Testis (tissue), 3 donors: ENCODE data around the gene GALNT12. TPM values are rescaled to one million over a fixed set of nuclear protein-coding genes. Genes with fewer than 3 reads are reported as not detected.

ENCODE experiments used
- DNase-seq: peaks from one replicate; pipeline ENCODE4 v3.0.0-alpha.2; 2019
- H3K27ac ChIP-seq, 2 donors: fragments of 200-600 bp; sonication (generic); one replicate each; pipeline ENCODE4 v1.5.1; 2019
- H3K27me3 ChIP-seq: fragments of 200-600 bp; sonication (generic); one replicate; pipeline ENCODE4 v1.5.1; 2019
- H3K36me3 ChIP-seq: fragments of 200-600 bp; sonication (generic); one replicate; pipeline ENCODE4 v1.5.1; 2017; ENCODE audit warnings: low read depth; ENCODE audit errors: missing control alignments
- H3K4me1 ChIP-seq: fragments of 200-600 bp; sonication (generic); one replicate; pipeline ENCODE4 v1.5.1; 2019
- H3K4me3 ChIP-seq, 2 donors: fragments of 200-600 bp; sonication (generic); one replicate each; pipeline ENCODE4 v1.5.1; 2017 to 2019
- H3K9me3 ChIP-seq: fragments of 200-600 bp; sonication (generic); one replicate; pipeline ENCODE4 v1.5.1; 2017
- POLR2A ChIP-seq: fragments of 450-650 bp; IDR thresholded peaks from one replicate; pipeline ENCODE4 v1.6.1; 2017; ENCODE audit warnings: antibody characterized with exemption, mild to moderate bottlenecking, moderate library complexity
- WGBS, 2 donors: methylation state at CpG; one replicate each; pipeline ENCODE4 v1.1.5; 2018; 5-methylcytosine and 5-hydroxymethylcytosine counted together
- intact Hi-C: fragments of 100-400 bp; cut with DNase I; formaldehyde crosslinking; loops from one replicate; pipeline ENCODE4 v1.15.1; 2023; ENCODE audit warnings: low total_unique reads
- polyA plus RNA-seq: library from polyadenylated mRNA; stranded (reverse); fragments of 350-450 nt; fragmentation: Illumina TruSeq; extraction: RNeasy Lipid Tissue Mini Kit (QIAGEN cat#74804); gene quantifications from one replicate; pipeline ENCODE4 v1.2.3, GENCODE V29; 2014; ENCODE audit warnings: low read depth, low replicate concordance; ENCODE audit not compliant: insufficient read depth
- total RNA-seq, 2 donors: library from RNA; depleted of rRNA; stranded (reverse); fragments of >200 nt; gene quantifications; one replicate each; pipeline ENCODE4 v1.2.3, GENCODE V29; 2016
- TF ChIP-seq, protein P1 (sequence below), 3 experiments: fragments of 450-650 bp in 2 of 3; fragments of 200-600 bp in 1 of 3; sonication (generic) in 1 of 3; IDR thresholded peaks; one replicate each; pipeline ENCODE4 v1.5.1; 2016 to 2019; ENCODE audit warnings: antibody characterized with exemption in 3 of 3, mild to moderate bottlenecking in 2 of 3, moderate library complexity in 1 of 3

GALNT12 gene
- total and polyA plus RNA-seq, 3 donors from 2014 or later = 6.9 to 8.0 (median 7.5) TPM

DNA sequence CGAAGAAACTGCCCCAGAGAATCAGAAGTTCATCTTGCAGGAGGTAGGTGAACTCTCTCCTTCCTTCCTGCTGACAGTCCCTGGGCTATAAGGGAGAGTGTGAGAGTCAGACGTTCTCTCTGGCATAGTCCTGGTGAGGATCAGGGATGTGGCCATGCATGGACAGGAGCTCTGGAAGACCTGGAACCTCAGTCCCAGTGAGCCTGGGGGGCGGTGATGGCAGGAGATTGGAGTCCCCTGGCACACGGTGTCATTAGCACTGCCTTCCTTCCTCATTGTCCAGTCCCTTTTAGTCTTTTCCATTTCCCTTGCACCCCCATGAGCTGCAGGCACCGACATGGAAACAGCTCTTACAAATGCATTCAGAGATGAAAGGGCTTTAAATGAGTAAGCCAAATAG lies 38.6 kb downstream of the GALNT12 start:
- H3K36me3 ChIP-seq = no peaks in the 10 kb centered on the region
- TF ChIP-seq, protein P1, sequence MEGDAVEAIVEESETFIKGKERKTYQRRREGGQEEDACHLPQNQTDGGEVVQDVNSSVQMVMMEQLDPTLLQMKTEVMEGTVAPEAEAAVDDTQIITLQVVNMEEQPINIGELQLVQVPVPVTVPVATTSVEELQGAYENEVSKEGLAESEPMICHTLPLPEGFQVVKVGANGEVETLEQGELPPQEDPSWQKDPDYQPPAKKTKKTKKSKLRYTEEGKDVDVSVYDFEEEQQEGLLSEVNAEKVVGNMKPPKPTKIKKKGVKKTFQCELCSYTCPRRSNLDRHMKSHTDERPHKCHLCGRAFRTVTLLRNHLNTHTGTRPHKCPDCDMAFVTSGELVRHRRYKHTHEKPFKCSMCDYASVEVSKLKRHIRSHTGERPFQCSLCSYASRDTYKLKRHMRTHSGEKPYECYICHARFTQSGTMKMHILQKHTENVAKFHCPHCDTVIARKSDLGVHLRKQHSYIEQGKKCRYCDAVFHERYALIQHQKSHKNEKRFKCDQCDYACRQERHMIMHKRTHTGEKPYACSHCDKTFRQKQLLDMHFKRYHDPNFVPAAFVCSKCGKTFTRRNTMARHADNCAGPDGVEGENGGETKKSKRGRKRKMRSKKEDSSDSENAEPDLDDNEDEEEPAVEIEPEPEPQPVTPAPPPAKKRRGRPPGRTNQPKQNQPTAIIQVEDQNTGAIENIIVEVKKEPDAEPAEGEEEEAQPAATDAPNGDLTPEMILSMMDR (IDR thresholded peaks at IDR 0.05) = no peak
- TF ChIP-seq POLR2A = no peak
- DNase-seq = no peak
- no peak overlapping the region for H3K27ac ChIP-seq
- H3K27me3 ChIP-seq = no peaks in the 10 kb centered on the region
- peaks cover 4% of the 10 kb centered on the region for H3K4me1 ChIP-seq
- intact Hi-C loops = loop anchor here (10.0 kb wide), 1 partner anchor 299 kb away; no protein-coding TSS in a partner anchor
- 86 to 96% methylated on average over 5 of the region's 5 CpGs for WGBS, 2 donors
- no peak overlapping the region for H3K4me3 ChIP-seq
- H3K9me3 ChIP-seq = no peaks in the 10 kb centered on the region

DNA sequence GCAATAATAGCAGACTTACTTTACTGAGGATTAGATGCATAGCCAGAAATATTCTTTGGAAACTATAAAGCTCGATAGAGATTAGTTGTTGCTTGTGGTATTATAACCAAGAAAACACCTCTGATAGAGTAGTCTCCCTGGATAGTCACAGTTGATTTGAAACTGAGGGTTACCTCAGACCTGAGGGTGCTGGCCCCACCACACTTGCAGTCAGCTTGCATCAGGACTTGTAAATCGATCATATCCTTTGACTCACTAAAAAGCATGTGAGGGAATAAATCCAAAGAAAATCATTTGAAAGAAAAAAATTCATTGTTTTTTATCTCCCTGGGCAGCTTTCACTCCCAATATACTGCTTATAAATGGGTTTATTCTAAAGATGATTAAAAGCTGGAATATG lies 39.4 kb downstream of the GALNT12 start:
- WGBS, 2 donors = 86 to 88% methylated on average over 2 of the region's 2 CpGs
- TF ChIP-seq, protein P1 (IDR thresholded peaks at IDR 0.05) = no peak
- no peak for TF ChIP-seq POLR2A
- Histone ChIP-seq H3K4me3 (no peak overlapping the region), H3K4me1 (peaks cover 4% of the 10 kb centered on the region), H3K9me3 (no peaks in the 10 kb centered on the region), H3K27ac (no peak overlapping the region), H3K27me3 (no peaks in the 10 kb centered on the region), H3K36me3 (no peaks in the 10 kb centered on the region)
- DNase-seq = no peak
- intact Hi-C loops = loop anchor here (10.0 kb wide), 1 partner anchor 298 kb away; no protein-coding TSS in a partner anchor

DNA sequence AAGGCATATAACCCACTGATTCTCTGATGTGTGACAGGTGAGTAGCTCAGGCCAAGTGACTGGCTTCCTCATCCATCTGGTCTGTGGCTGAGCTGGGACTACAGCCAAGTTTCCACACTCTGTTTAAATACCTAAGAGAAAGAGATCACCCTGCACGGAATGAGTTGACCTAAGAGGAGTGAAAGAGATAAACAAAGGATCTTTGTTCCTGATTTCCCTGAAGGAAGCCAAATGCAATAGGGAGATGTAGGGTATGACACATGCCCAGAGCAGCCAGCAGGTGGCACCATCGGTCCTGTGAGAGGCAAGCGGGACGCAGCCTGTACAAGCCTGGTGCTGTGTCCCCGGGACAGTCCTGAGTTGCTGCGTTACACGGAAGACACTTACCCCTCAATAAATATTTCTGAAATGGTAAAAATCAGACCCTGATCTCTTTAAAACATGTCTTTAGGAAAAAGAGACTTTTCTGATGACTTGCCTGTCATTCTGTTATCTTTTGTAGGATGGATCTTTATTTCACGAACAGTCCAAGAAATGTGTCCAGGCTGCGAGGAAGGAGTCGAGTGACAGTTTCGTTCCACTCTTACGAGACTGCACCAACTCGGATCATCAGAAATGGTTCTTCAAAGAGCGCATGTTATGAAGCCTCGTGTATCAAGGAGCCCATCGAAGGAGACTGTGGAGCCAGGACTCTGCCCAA lies 41.1 kb downstream of the GALNT12 start:
- WGBS, 2 donors = 32 to 46% methylated on average over 16 of the region's 16 CpGs
- Histone ChIP-seq H3K27ac (no peak overlapping the region), H3K4me3 (no peak overlapping the region), H3K9me3 (no peaks in the 10 kb centered on the region), H3K4me1 (peaks cover 4% of the 10 kb centered on the region), H3K36me3 (no peaks in the 10 kb centered on the region), H3K27me3 (no peaks in the 10 kb centered on the region)
- intact Hi-C loops = loop anchor here (10.0 kb wide), 1 partner anchor 296 kb away; no protein-coding TSS in a partner anchor
- DNase-seq = peak; percentile 95
- TF ChIP-seq, protein P1 (IDR thresholded peaks at IDR 0.05) = peak; percentile 66 to 85 (median 73)
- no peak for TF ChIP-seq POLR2A

DNA sequence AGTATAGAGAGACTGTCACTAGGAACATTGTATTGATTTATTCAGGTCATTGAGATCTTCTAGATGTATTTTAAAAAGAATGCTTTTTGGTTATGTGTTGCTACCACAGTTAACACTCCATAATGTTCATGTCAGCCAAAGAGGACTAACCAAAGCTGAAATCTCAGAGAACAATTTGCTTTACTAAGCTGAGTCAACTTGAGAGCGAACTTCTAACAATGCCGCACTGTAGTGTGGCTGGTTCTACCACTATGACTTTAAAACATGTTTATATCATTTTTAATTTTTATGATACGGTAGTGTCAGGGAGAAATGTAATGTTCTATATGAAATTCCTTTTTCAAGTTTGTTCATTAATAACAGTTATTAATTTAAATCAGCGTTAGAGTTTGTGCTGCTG lies 42.1 kb downstream of the GALNT12 start:
- intact Hi-C loops = loop anchor here (10.0 kb wide), 1 partner anchor 295 kb away; no protein-coding TSS in a partner anchor
- DNase-seq = no peak
- H3K27ac ChIP-seq = no peak overlapping the region
- no peaks in the 10 kb centered on the region for H3K9me3 ChIP-seq
- no peak overlapping the region for H3K4me3 ChIP-seq
- TF ChIP-seq, protein P1 (IDR thresholded peaks at IDR 0.05) = no peak
- no peak for TF ChIP-seq POLR2A
- H3K4me1 ChIP-seq = peaks cover 4% of the 10 kb centered on the region
- no peaks in the 10 kb centered on the region for H3K36me3 ChIP-seq
- 93 to 95% methylated on average over 4 of the region's 4 CpGs for WGBS, 2 donors
- no peaks in the 10 kb centered on the region for H3K27me3 ChIP-seq
